Common myeloid progenitor, CD34-positive (primary cell): ENCODE measurements around the gene PRKACA.

ENCODE experiments used
- CTCF ChIA-PET: fragments of 350-600 bp; sonication (Branson Sonifier 250); formaldehyde crosslinking; loops from one replicate; lab custom pipeline; 2021; ENCODE audit warnings: antibody characterized with exemption; lab: Charles Lee
- POLR2A ChIA-PET: fragments of 350-600 bp; sonication (Branson Sonifier 250); formaldehyde crosslinking; loops from one replicate; lab custom pipeline; 2021; ENCODE audit warnings: antibody characterized with exemption; lab: Charles Lee
- DNase-seq, 3 donors: peaks; one replicate each; pipeline versions ENCODE4 v3.0.0 to v3.0.0-alpha.2; 2013
- H3K27ac ChIP-seq, 2 experiments: 1 replicate in 1 of 2; 2 replicates in 1 of 2; pipeline ENCODE4 v1.7.0; 2013; ENCODE audit warnings: inconsistent platforms in 2 of 2, low read length in 2 of 2, mild to moderate bottlenecking in 2 of 2, low read depth in 1 of 2, moderate library complexity in 1 of 2; ENCODE audit not compliant: severe bottlenecking in 2 of 2, insufficient read depth in 1 of 2, poor library complexity in 1 of 2
- H3K27me3 ChIP-seq, 5 experiments: replicated peaks in 2 of 5; 1 replicate in 3 of 5; 2 replicates in 2 of 5; pipeline versions ENCODE4 v1.6.1 to v1.7.0; 2013; ENCODE audit warnings: low read length in 4 of 5, mild to moderate bottlenecking in 2 of 5, moderate library complexity in 2 of 5, inconsistent platforms in 1 of 5; ENCODE audit not compliant: insufficient read depth in 5 of 5, control insufficient read depth in 4 of 5
- H3K36me3 ChIP-seq, 4 experiments: 1 replicate in 2 of 4; 2 replicates in 2 of 4; pipeline versions ENCODE4 v1.6.1 to v1.7.0; 2013; ENCODE audit warnings: low read length in 3 of 4, control low read depth in 1 of 4, mild to moderate bottlenecking in 1 of 4; ENCODE audit not compliant: control insufficient read depth in 4 of 4, insufficient read depth in 4 of 4
- H3K4me1 ChIP-seq, 4 experiments: 1 replicate in 3 of 4; 2 replicates in 1 of 4; pipeline versions ENCODE4 v1.6.1 to v1.7.1; 2013; ENCODE audit warnings: low read length in 3 of 4, mild to moderate bottlenecking in 3 of 4, control low read depth in 1 of 4, inconsistent platforms in 1 of 4, moderate library complexity in 1 of 4; ENCODE audit not compliant: control insufficient read depth in 4 of 4, insufficient read depth in 4 of 4; ENCODE audit errors: control extremely low read depth in 1 of 4
- H3K4me3 ChIP-seq, 7 experiments: 1 replicate in 4 of 7; 2 replicates in 3 of 7; pipeline versions ENCODE4 v1.5.1 to v1.7.0; 2013; ENCODE audit warnings: mild to moderate bottlenecking in 7 of 7, low read length in 6 of 7, moderate library complexity in 6 of 7, inconsistent platforms in 2 of 7, low read depth in 2 of 7, control low read depth in 1 of 7; ENCODE audit not compliant: insufficient read depth in 4 of 7, control insufficient read depth in 1 of 7; ENCODE audit errors: extremely low read depth in 1 of 7
- H3K9me3 ChIP-seq, 5 experiments: 1 replicate in 4 of 5; 2 replicates in 1 of 5; pipeline versions ENCODE4 v1.6.1 to v1.7.1; 2013; ENCODE audit warnings: low read length in 4 of 5, mild to moderate bottlenecking in 2 of 5, inconsistent platforms in 1 of 5, low read depth in 1 of 5, moderate library complexity in 1 of 5; ENCODE audit not compliant: control insufficient read depth in 4 of 5, insufficient read depth in 2 of 5; ENCODE audit errors: control extremely low read depth in 1 of 5
- WGBS: methylation state at CpG from one replicate; pipeline ENCODE4 v1.1.5; 2013; ENCODE audit not compliant: insufficient coverage; 5-methylcytosine and 5-hydroxymethylcytosine counted together

Gene PRKACA

DNA sequence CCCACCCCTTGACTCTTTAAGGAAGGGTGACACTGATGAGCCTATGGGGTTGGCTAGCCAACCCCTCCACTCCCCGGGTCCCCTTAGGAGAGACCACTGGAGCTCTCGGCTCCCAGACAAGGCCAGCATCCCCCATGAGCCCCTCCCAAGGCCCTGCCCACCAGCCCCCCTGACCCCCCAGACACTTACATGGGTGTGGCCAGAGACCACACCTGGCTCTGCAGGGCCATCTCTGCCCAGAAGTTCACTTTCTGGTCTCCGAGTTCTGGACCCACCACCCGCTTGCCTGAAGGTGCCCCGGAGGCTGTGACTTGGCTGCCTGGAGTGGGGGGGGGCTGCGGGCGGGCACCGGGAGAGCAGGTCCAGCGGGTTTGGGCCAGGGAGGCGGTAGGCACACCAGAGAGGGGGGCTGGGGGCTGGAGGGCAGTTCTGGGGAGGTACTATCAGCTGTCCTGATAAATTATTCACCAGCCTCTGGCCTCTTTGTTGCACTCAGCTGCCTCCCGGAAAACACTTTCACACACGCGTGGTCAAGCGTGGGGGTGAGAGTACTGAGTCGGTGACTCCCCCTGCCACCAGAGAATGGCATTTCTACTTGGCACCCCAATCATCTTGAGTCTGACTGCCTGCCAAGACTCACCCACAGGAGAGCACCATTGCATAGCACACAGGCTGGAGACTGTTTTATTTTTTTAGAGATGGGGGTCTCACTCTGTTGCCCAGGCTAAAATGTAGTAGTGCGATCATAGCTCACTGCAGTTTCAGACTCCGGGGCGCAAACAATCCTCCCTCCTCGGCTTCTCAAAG, 55.6 kb downstream of the PRKACA start, which contains the start of gene PALM3:
TSS of gene PALM3 (minus strand) at position 326 of the 807 bp plus-strand sequence. CDS start at position 230, 96 bp downstream.
- WGBS = 83% methylated on average over 16 of the region's 19 CpGs
- no peak for DNase-seq
- peaks cover 0 to 36% (median 11%) of the 10 kb centered on the region in 5 experiments for H3K27me3 ChIP-seq
- no peak within 1 kb of the TSS for H3K27ac ChIP-seq
- no peak within 1 kb of the TSS for H3K4me3 ChIP-seq
- peaks cover 0 to 17% (median 17%) of the 10 kb centered on the region in 4 experiments for H3K4me1 ChIP-seq
- H3K36me3 ChIP-seq = no peaks in the 10 kb centered on the region
- POLR2A ChIA-PET = no interaction called here
- H3K9me3 ChIP-seq = no peaks in the 10 kb centered on the region
- CTCF ChIA-PET = interaction anchor here (0.6 to 7.2 kb wide), 4 partner anchors 9 to 40 kb away, joined by 3 to 102 read pairs (median 24); partner anchors contain the start of gene MISP3

DNA sequence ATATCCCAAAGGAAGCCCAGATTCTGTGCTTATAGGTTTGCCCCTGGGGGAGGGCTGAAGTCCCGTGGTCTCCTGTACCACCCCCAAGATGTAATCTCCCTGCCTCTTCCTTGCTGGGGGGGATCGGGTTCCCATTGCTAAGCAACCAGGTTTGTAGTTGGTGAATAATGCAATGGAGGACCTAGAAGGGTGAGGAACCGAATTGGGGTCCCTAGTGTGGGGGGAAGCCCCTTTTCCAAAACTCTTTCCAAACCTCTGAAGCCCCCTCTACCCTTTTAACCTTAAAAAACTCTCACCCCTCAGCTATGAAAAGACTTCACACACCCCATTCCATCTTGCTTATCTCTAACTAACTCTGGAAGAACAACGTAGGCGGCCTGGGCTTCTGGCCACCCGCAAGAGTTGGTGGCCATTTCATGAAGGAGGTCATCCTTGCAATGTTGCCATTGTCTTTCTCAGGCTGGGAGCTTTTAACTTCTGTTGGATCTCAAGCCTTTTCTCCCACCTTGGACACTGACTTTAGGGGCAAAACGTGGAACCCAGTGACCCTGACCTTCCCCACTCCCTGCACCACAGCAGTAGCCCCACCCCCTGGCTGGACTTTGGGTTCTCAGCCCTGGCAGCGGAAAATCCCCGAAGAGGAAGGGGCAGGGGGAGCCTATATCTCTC, 56.3 kb downstream of the PRKACA start:
- no peak overlapping the region for H3K27ac ChIP-seq
- H3K36me3 ChIP-seq = no peaks in the 10 kb centered on the region
- peaks cover 0 to 42% (median 11%) of the 10 kb centered on the region in 5 experiments for H3K27me3 ChIP-seq
- no peak for DNase-seq
- H3K9me3 ChIP-seq = no peaks in the 10 kb centered on the region
- H3K4me3 ChIP-seq = no peak overlapping the region
- ChIA-PET POLR2A (no interaction called here), CTCF (interaction anchor here (0.6 to 7.2 kb wide), 11 partner anchors 8 to 69 kb away, joined by 3 to 102 read pairs (median 4); partner anchors contain the start of gene MISP3)
- H3K4me1 ChIP-seq = peaks cover 0 to 17% (median 16%) of the 10 kb centered on the region in 4 experiments
- WGBS = 75% methylated on average over 4 of the region's 9 CpGs

DNA sequence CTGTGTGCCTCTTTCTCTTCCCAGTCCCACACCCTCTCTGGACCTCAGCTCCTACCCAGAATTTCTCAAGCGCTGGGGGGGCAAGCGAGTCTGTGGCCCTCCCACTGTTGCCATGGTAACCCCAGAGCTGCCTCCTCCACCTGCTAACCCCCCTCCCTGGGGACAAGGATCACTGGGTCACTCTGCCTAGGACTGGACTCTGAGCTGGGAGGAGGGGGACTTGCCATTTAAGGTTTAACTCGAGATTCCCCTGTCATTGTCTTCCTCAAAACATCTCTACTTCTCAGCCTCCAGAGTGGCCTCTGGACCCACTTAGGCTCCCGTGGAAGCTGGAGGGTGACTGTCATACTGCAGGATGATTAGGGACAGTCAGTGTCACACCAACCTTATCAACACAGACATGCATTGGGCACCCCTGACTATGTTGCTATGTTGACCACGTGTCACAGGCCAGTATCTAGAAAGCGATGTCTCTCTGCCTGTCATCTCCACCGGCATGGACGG, 57.9 kb downstream of the PRKACA start:
- CTCF ChIA-PET = interaction anchor here (0.9 to 7.2 kb wide), 19 partner anchors 11 to 432 kb away, joined by 3 to 102 read pairs (median 4); partner anchors contain the start of genes IL27RA, MISP3 and RFX1
- no peak for DNase-seq
- Histone ChIP-seq H3K4me1 (peaks cover 0 to 17% (median 16%) of the 10 kb centered on the region in 4 experiments), H3K9me3 (no peaks in the 10 kb centered on the region), H3K27ac (no peak overlapping the region), H3K4me3 (no peak overlapping the region), H3K36me3 (no peaks in the 10 kb centered on the region), H3K27me3 (peaks cover 0 to 49% (median 11%) of the 10 kb centered on the region in 5 experiments)
- 52% methylated on average over 5 of the region's 8 CpGs for WGBS
- POLR2A ChIA-PET = interaction anchor here (0.7 kb wide), 1 partner anchor 935 kb away, joined by 3 read pairs; no protein-coding TSS in a partner anchor

DNA sequence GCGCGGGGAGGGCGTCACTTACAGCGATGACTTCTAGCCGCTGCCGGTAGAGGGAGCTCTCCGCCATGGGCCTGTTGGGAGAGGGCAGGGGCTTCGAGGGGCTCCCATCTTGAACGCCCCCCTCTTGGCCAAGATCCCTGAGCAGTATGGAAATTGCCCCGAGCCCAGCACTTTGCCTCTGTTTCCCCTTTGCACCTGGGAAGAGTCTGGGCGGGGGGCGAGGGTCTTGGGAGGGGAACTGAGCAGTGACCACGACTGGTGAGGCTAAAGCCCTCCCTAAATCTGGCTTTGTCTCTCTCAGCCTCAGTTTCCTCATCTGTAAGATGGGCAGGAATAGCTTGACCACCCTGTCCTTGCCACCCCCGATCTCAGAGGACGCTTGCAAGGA, 58.5 kb downstream of the PRKACA start:
- Histone ChIP-seq H3K36me3 (no peaks in the 10 kb centered on the region), H3K4me3 (peak overlapping the region in 1 of 7 experiments; percentile 30), H3K27me3 (peaks cover 0 to 49% (median 11%) of the 10 kb centered on the region in 5 experiments), H3K9me3 (no peaks in the 10 kb centered on the region), H3K4me1 (peaks cover 0 to 18% (median 17%) of the 10 kb centered on the region in 4 experiments), H3K27ac (no peak overlapping the region)
- CTCF ChIA-PET = interaction anchor here (0.8 to 7.2 kb wide), 18 partner anchors 10 to 433 kb away, joined by 3 to 102 read pairs (median 4); partner anchors contain the start of genes IL27RA, MISP3 and RFX1
- peak; percentile 44 to 66 (median 63) for DNase-seq
- 5% methylated on average over 10 of the region's 15 CpGs for WGBS
- POLR2A ChIA-PET = interaction anchor here (0.7 to 1.0 kb wide), 2 partner anchors 13 to 934 kb away, joined by 3 read pairs; no protein-coding TSS in a partner anchor

DNA sequence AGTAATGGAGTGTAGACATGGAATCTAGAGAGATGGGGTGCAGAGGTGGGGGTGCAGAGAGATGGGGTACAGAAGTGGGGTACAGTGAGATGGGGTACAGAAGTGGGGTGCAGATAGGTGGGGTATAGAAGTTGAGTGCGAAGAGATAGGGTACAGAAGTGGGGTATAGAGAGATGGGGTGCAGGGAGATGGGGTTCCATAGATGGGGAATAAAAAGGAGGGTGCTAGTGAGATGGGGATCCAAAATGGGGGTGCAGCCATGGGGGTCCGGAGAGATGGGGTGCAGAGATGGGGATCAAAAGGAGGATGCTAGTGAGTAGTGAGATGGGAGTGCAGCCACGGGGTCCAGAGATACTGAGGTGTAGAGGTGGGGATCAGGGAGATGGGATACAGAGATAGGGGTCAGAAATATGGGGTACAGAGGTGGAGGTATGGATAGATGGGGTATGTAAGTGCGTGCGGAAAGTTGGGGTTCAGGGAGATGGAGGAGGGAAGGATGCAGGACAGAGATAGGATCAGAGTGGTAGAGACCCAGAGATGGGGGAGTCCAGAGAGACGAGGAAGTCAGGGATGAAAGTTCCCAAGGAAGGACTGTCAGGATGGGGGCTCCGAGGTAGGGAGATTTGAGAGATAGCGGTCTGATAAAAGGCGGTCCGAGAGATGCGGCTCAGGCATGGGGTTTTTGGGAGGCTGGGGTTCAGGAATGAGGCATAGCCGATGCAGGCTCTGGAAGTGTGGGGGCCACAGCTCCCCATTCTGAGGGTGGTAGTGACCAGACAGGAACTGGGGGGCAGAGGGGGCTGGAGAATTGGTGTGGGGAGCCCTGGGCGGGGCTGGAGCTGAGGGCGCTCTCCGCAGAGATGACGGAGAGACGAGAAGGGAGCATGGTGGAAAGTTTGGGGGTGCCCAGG, 59.1 kb downstream of the PRKACA start:
- no peak for DNase-seq
- ChIA-PET POLR2A (interaction anchor here (1.0 kb wide), 1 partner anchor 13 kb away, joined by 3 read pairs; no protein-coding TSS in a partner anchor), CTCF (interaction anchor here (0.8 to 7.2 kb wide), 16 partner anchors 10 to 186 kb away, joined by 3 to 102 read pairs (median 4); partner anchors contain the start of genes IL27RA, MISP3 and RFX1)
- H3K9me3 ChIP-seq = no peaks in the 10 kb centered on the region
- peaks cover 0 to under 1% (median 0%) of the 10 kb centered on the region in 4 experiments for H3K36me3 ChIP-seq
- H3K27me3 ChIP-seq = peaks cover 0 to 49% (median 11%) of the 10 kb centered on the region in 5 experiments
- 25% methylated on average over 15 of the region's 17 CpGs for WGBS
- H3K4me3 ChIP-seq = peak overlapping the region in 2 of 7 experiments; percentile 31 to 57
- peaks cover 0 to 18% (median 17%) of the 10 kb centered on the region in 4 experiments for H3K4me1 ChIP-seq
- H3K27ac ChIP-seq = no peak overlapping the region
